OCI-LY3 (cell line): ENCODE results near the gene SHROOM3.

Source experiments
- H2AFZ ChIP-seq: fragments of 200-600, 300-600 bp; shearing (Covaris generic); 2 replicates; pipeline ENCODE4 v1.6.0; 2014; ENCODE audit warnings: antibody characterized with exemption, low read depth, low read length
- H3K27ac ChIP-seq: fragments of 200-600, 300-600 bp; sonication (generic); 2 replicates; pipeline ENCODE4 v1.5.1; 2014; ENCODE audit warnings: mild to moderate bottlenecking, low read length, moderate library complexity, mixed read lengths
- H3K27me3 ChIP-seq: fragments of 200-600, 300-600 bp; sonication (generic); 2 replicates; pipeline ENCODE4 v1.6.1; 2014; ENCODE audit warnings: low read depth, low read length, mixed read lengths
- H3K36me3 ChIP-seq: fragments of 200-600, 300-600 bp; sonication (generic); replicated peaks from 2 replicates; pipeline ENCODE3; 2014; ENCODE audit warnings: low read depth, low read length, mixed read lengths
- H3K4me1 ChIP-seq: fragments of 300-600, 200-600 bp; sonication (generic); 2 replicates; pipeline ENCODE4 v1.6.1; 2014; ENCODE audit warnings: low read length, mixed read lengths
- H3K4me2 ChIP-seq: fragments of 200-600, 300-600 bp; sonication (generic); 2 replicates; pipeline ENCODE4 v1.6.1; 2014; ENCODE audit warnings: low read length, mixed read lengths
- H3K4me3 ChIP-seq: fragments of 300-600, 200-600 bp; sonication (generic); 2 replicates; pipeline ENCODE4 v1.5.1; 2014; ENCODE audit warnings: antibody characterized with exemption, mild to moderate bottlenecking, low read length, moderate library complexity
- H3K79me2 ChIP-seq: fragments of 300-600, 200-600 bp; shearing (Covaris generic); 2 replicates; pipeline ENCODE4 v1.6.1; 2014; ENCODE audit warnings: mild to moderate bottlenecking, low read length, mixed read lengths
- H3K9ac ChIP-seq: fragments of 300-600, 200-600 bp; shearing (Covaris generic); 2 replicates; pipeline ENCODE4 v1.6.0; 2014; ENCODE audit warnings: mild to moderate bottlenecking, low read length, moderate library complexity
- H3K9me3 ChIP-seq: fragments of 200-600, 300-600 bp; shearing (Covaris generic); 2 replicates; pipeline ENCODE4 v1.6.1; 2014; ENCODE audit warnings: low read length, mixed read lengths; ENCODE audit not compliant: insufficient read depth
- H4K20me1 ChIP-seq: fragments of 200-600, 300-600 bp; sonication (generic); 2 replicates; pipeline ENCODE4 v1.6.1; 2016; ENCODE audit warnings: low read length, mixed read lengths; ENCODE audit not compliant: insufficient read depth
- EZH2phosphoT487 ChIP-seq: fragments of 200-600 bp; shearing (Covaris generic); IDR thresholded peaks from 2 replicates; pipeline ENCODE4 v1.6.1; 2018; ENCODE audit warnings: antibody characterized with exemption, mixed run types, low read depth
- TF ChIP-seq, protein P1 (sequence below): fragments of 200-600, 300-600 bp; sonication (generic); IDR thresholded peaks from 2 replicates; pipeline ENCODE4 v1.5.1; 2014; ENCODE audit warnings: antibody characterized with exemption, low read length, low read depth

SHROOM3 gene

DNA sequence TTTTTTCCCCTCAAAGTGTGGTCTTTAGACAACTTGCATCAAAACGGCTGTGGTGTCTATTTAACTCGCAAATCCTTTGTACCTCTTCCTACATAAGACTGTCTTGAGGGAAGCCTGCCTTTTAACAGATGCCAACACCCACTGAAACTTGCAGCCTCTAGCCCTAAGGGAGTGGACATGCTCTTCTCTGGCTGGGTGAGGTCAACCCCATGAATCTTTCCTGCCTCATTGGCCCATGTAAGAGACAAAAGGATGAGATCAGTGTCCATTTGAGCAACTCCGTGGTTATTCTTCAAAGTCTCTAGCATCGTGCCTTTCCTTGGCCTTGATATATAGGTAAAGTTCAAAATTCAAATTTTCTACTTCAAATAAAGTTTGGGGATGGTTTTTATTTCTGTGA is 134.7 kb downstream of the SHROOM3 start:
- Histone ChIP-seq H3K79me2 (no peaks in the 10 kb centered on the region), H3K9ac (no peak overlapping the region), H3K9me3 (no peaks in the 10 kb centered on the region), H3K4me3 (no peak overlapping the region), H3K27ac (no peak overlapping the region), H3K4me1 (0 out of 2 replicates have a peak, but pooled peaks cover 3% of the 10 kb centered on the region), H2AFZ (no peak overlapping the region), H4K20me1 (no peaks in the 10 kb centered on the region), H3K27me3 (peaks cover 25% of the 10 kb centered on the region), H3K4me2 (no peak overlapping the region), H3K36me3 (no peaks in the 10 kb centered on the region)
- TF ChIP-seq EZH2phosphoT487, result no peak
- TF ChIP-seq, protein P1, sequence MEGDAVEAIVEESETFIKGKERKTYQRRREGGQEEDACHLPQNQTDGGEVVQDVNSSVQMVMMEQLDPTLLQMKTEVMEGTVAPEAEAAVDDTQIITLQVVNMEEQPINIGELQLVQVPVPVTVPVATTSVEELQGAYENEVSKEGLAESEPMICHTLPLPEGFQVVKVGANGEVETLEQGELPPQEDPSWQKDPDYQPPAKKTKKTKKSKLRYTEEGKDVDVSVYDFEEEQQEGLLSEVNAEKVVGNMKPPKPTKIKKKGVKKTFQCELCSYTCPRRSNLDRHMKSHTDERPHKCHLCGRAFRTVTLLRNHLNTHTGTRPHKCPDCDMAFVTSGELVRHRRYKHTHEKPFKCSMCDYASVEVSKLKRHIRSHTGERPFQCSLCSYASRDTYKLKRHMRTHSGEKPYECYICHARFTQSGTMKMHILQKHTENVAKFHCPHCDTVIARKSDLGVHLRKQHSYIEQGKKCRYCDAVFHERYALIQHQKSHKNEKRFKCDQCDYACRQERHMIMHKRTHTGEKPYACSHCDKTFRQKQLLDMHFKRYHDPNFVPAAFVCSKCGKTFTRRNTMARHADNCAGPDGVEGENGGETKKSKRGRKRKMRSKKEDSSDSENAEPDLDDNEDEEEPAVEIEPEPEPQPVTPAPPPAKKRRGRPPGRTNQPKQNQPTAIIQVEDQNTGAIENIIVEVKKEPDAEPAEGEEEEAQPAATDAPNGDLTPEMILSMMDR, result no peak

DNA sequence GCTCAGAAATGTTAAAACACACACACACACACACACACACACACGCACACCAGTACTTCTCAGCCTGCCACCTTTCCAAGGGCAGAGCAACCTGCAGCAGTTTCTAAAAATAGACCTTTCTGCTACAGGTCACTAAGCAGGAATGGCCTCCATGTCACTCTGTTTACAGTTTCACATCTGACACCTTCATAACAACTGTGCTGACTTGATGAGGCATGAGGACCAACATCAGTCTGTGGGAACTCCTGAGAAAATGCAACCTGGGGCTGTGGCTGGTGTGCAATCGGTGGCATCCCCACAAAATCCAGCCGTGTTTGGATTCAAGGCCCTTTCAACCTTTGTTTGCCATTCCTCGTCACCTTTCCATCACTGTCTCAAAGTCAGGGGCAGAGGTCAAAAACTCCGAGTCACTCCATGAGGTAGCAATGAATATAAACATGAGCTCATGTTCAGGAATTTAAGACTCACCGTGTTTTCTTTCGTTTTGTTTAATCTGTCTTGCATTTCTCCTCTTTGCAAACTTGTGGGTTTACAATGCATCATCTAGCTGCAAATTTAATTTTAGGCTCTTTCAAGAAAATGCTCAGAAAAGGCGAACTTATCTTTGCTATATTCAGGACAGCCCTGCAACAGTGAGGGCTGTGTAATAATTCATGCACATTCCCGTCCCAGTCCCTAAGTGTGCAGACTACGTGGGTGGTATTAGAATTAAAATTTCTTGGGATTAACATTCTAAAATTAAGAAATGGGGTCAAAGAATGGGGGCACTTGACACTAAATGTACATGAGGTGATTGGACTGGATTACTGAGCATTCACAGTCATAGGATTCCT is 135.3 kb downstream of the SHROOM3 start:
- no peaks in the 10 kb centered on the region for H4K20me1 ChIP-seq
- H3K36me3 ChIP-seq, result no peaks in the 10 kb centered on the region
- 0 out of 2 replicates have a peak, but pooled peaks cover 3% of the 10 kb centered on the region for H3K4me1 ChIP-seq
- TF ChIP-seq, protein P1, result no peak
- no peak for TF ChIP-seq EZH2phosphoT487
- no peak overlapping the region for H3K9ac ChIP-seq
- no peaks in the 10 kb centered on the region for H3K79me2 ChIP-seq
- H3K27me3 ChIP-seq, result peaks cover 29% of the 10 kb centered on the region
- no peak overlapping the region for H3K27ac ChIP-seq
- no peaks in the 10 kb centered on the region for H3K9me3 ChIP-seq
- no peak overlapping the region for H3K4me3 ChIP-seq
- no peak overlapping the region for H3K4me2 ChIP-seq
- no peak overlapping the region for H2AFZ ChIP-seq

DNA sequence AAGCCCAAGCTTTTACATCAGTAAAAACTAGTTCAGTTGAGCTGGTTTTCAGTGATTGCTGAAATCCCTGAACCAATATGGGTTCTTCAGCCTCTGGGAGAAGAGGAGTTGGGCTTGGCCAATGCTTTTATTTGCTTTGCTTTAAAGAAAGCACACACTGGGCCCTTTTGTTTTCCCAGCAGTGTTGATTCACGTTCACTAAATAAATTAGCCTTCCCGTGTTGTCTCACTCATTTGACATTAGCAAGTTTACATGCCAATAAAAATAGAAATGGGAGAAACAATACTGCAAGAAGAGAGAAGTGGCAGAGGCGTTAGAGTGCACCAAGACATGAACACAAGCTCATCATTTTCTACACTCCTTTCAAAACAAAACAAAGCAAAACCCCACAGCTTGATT is 136.2 kb downstream of the SHROOM3 start:
- TF ChIP-seq, protein P1, result no peak
- TF ChIP-seq EZH2phosphoT487, result no peak
- Histone ChIP-seq H3K9me3 (no peaks in the 10 kb centered on the region), H3K4me1 (0 out of 2 replicates have a peak, but pooled peaks cover 3% of the 10 kb centered on the region), H3K27me3 (peaks cover 34% of the 10 kb centered on the region), H3K79me2 (no peaks in the 10 kb centered on the region), H3K9ac (no peak overlapping the region), H2AFZ (no peak overlapping the region), H3K4me2 (no peak overlapping the region), H3K4me3 (no peak overlapping the region), H4K20me1 (no peaks in the 10 kb centered on the region), H3K27ac (no peak overlapping the region), H3K36me3 (no peaks in the 10 kb centered on the region)

DNA sequence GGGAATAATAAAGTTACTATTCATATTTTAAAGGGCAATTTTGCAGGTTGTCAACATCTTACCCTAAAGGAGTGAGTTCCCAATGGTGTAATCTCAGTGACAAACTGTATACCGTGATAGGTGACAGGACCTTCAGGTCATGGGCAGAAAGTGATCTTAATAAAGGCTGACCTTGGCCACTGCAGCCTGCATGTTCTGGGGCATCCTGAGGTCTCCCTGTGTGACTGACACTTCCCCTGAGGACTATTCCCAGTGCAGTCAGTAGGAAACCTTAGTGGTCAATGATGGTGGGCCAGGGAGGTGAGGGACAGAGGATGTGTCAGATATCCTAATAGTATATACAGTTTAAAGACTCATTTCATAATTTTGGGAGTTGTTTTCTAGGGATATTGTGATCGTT is 137.2 kb downstream of the SHROOM3 start:
- no peaks in the 10 kb centered on the region for H3K9me3 ChIP-seq
- H3K4me1 ChIP-seq, result 0 out of 2 replicates have a peak, but pooled peaks cover 3% of the 10 kb centered on the region
- no peak overlapping the region for H3K9ac ChIP-seq
- H3K4me2 ChIP-seq, result no peak overlapping the region
- no peaks in the 10 kb centered on the region for H3K36me3 ChIP-seq
- H3K27me3 ChIP-seq, result peaks cover 39% of the 10 kb centered on the region
- H3K79me2 ChIP-seq, result no peaks in the 10 kb centered on the region
- H3K27ac ChIP-seq, result no peak overlapping the region
- no peak overlapping the region for H3K4me3 ChIP-seq
- no peaks in the 10 kb centered on the region for H4K20me1 ChIP-seq
- no peak overlapping the region for H2AFZ ChIP-seq
- no peak for TF ChIP-seq EZH2phosphoT487
- TF ChIP-seq, protein P1, result no peak
